Left renal pelvis (tissue), 4 donors: ENCODE results near the gene EHMT1. TPM values are rescaled to one million over a fixed set of nuclear protein-coding genes. Genes with fewer than 3 reads are reported as not detected.

Experiments
- DNase-seq, 4 donors: peaks; one replicate each; pipeline ENCODE4 v3.0.0-alpha.2; 2013; ENCODE audit warnings: low read depth in 4 of 4, low spot score in 3 of 4
- polyA plus RNA-seq, 4 donors: library from polyadenylated mRNA; unstranded; fragments of 120-200 nt; gene quantifications; one replicate each; pipeline ENCODE4 v1.2.1, GENCODE V29; 2013; ENCODE audit not compliant: insufficient read length in 4 of 4

EHMT1 gene
- polyA plus RNA-seq, 4 donors, result 61.2 to 81.3 (median 72.9) TPM

GRCh38 chr9:137836151-137836830 lies 217.5 kb downstream of the EHMT1 start:
- no peak for DNase-seq

DNA sequence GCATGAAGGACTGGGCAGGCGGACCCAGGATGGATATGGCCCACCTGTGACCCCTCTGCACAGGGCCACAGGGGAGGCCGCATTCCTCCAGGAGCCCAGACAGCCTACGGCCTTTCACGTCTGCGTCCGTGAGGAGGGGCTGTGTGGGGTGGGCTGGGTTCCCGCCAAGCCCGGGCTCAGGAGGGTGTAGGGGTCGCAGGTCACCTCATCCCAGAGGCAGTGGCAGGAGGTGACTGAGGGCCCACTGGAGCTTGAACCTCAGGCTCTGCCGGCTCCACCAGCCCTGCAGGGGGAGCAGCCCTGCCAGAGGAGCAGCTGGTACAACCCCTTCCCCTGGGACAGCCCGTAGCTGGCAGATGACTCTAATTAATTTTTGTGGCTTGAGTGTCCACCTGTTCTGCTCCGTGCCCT lies 218.0 kb downstream of the EHMT1 start:
- no peak for DNase-seq

DNA sequence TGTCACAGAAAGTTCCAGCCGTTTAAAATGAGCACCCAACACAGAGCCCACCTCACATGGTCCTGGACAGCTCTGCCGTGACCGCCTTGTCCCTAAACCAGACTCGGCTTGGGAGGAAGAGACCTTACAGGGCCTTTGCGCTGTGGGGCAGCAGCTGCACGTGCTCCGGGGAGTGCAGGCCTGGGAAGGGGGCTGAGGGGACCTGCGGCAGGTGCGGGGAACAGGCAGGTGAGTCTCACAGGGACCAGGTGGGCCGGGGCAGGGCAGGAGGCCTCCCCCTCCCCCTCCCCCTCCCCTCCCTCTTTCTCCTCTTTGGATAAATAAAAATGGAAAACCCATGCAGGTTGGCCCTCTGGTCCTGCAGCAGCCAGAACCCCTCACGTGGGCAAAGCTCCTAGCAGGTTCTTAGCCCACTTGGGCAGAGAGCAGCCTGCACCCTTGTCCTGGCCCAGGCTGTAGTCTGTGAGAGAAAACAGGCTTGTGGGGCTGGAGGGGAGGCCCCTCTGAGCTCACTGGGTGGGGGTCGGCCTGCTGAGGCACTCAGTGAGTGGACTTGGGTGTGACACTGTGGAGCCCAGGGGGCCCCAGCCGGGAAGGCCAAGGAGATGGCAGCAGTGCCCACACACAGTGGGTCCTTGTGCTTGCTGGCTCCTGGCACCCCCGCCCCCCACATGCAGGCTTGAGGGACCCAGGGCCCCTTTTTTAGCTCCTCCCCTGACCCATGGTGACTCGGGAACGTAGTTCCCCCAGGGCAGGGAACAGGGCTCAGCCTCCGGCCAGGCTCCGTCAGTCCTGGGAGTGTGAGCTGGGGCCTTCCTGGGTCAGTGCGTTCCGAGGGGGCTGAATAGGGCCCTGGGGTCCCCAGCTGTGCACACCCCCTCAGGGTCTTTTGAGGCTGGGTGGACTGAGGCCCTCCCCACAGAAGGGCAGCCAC lies 218.8 kb downstream of the EHMT1 start:
- no peak for DNase-seq

- DNase-seq, result no peak
These were observed 219.8 kb downstream of the EHMT1 start for GRCh38 chr9:137838576-137838975.

GRCh38 chr9:137843355-137843754 lies 224.6 kb downstream of the EHMT1 start:
- no peak for DNase-seq

DNA sequence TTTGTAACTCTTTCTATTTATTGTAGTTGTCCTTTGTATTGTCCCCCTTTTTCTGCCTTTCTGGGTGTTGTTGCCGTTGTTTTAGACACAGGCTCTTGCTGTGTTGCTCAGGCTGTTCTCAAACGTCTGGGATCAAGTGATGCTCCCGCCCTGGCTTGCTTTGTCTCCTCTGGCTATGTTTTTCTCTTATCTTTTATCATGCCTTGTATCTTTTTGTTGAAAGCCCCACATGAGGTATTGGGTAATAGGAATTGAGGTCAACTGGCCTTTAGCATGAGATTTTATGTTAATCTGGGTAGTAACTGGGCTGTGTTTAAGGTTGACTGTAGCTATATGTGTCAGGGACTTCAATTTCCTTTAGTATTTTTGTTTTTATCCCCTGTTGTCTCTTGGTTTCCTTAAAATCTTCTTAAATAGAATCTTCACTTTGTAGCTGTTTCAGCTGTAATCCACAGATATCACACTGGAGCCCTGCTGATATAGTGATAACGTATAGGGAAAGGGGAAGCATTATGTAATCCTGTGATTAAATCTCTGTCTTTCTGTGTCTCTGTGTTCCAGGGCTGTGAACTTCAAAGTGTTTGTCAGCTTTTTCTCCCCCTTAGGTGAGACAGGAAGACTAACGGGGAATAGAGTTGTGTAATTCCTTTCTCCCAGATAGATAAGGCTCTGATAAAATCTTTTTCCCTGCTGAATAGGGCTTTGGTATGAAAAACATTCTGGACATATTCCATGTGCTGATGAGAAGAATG lies 232.9 kb downstream of the EHMT1 start:
- no peak for DNase-seq

GRCh38 chr9:137853392-137853995 lies 234.7 kb downstream of the EHMT1 start:
- DNase-seq, result no peak

DNA sequence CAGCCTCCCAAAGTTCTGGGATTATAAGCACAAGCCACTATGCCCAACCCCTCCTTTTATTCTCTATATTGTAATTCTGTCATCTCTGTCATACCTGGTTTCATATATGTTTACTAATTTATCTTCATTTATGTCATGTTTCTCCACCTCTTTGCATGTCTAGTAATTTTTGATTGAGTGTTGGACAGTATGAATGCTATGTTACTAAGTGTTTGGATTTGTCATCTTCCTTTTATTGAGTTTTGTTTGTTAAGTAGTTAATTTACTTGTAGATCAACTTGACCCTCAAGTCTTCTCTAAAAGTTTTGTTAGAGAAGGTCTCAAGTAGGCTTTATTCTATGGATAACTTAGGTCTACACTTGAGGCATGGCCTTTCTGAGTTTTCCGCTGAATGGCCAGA lies 241.6 kb downstream of the EHMT1 start:
- no peak for DNase-seq

GRCh38 chr9:137865581-137866145 lies 246.9 kb downstream of the EHMT1 start:
- no peak for DNase-seq

DNA sequence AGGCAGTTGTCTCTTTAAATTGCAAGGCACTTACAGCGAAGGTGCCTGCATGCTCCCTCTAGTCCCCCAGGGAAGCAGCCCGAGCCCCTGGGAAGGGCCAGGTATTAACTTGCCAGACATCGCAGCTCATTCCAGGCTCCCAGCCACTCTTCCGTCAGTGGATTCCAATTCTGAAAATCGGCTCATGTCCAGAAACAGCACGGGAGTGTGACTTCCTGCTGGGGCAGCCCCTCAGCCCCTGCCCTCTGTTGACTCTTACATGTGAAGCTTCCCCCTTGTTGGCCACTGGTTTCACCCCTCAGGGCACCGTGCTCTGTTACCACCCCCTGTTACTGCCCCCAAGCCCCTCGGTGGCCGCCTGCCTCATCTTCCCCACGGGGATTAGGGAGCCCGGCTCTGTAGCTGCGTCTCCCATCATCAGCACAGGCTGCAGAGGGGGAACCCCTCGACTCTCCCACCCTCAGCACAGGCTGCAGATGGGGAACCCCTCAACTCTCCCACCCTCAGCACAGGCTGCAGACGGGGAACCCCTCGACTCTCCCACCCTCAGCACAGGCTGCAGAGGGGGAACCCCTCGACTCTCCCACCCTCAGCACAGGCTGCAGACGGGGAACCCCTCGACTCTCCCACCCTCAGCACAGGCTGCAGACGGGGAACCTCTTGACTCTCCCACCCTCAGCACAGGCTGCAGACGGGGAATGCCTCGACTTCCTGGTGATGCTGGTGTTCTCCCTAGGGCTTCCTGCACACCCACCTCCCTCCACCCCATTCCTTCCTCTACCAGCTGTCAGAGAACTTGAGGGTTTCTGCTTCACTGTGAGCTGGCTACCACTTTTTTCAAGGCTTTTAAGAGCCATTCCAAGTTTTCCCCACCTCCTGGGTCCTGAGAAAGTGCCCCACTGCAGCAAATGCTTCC lies 247.7 kb downstream of the EHMT1 start:
- DNase-seq, result no peak

- no peak for DNase-seq
These were observed 251.6 kb downstream of the EHMT1 start for GRCh38 chr9:137870432-137870831.

- no peak for DNase-seq
These were observed 253.5 kb downstream of the EHMT1 start for GRCh38 chr9:137872296-137872695.

GRCh38 chr9:137873408-137873807 lies 254.6 kb downstream of the EHMT1 start:
- DNase-seq, result no peak

DNA sequence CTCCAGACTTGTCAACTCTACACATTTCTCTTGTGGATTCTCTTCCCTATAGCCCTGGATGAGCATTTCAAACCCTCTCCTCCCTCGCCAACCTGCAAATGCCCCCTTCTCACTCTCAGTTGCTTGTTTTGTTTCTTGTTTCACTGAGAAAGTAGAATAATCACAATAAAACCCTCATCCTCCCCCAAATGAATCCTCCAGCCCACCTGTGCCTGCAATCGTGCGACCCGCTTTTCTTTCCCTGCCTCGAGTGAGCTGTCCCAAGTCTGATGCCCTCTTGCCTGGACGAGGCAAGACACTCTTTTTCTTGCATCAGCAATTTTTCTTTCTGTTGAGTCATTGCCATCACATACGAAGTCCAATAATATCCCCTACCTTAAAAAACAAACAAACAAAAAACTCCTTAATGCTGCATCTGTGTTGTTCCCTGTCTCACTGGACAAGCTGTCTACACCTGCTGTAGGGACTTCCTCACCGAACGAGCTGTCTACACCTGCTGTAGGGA lies 255.1 kb downstream of the EHMT1 start:
- DNase-seq, result no peak

DNA sequence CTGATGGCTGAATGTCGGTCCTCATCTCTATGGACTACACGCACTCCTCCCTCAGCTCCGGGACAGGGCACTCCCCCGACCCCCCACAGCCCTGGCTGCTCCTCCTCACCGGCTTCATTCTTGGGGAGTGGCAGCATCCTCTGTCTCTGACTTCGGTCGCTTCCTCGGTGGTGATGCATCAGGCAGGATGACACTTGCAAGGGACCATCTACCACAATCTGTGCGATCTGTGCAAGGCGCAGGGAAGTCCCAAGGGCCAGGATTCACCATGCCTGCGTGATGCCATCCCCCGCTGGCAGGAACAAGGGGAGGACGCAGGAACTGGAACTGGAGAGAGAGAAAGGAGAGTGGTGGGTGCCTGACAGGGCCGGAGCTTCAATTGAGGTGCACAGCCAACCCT lies 256.5 kb downstream of the EHMT1 start:
- DNase-seq, result no peak

- no peak for DNase-seq
These were observed 257.0 kb downstream of the EHMT1 start for GRCh38 chr9:137875846-137876245.

DNA sequence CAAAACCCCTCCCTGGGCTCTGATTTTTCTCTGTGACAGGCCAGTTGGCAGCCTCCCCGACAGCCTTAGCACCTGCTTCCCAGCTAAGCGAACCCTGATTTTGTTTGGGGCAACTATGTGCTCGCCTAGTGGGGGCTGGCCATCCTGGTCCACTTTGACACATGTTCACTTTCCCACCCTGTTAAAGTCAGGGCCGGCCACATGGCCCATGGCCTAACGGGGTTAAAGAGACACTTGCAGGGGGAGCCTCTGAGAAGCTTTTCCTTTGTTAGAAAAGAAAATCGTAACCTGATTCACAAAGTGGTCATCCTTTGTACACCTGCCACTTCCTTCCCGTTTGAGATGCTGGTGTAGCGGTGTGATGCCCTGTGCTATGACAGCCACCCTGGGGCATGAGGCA lies 257.5 kb downstream of the EHMT1 start:
- DNase-seq, result no peak

GRCh38 chr9:137876781-137877386 lies 258.1 kb downstream of the EHMT1 start:
- no peak for DNase-seq
